ENCODE measurements around the gene IGFBP6. TPM values are rescaled to one million over a fixed set of nuclear protein-coding genes. Genes with fewer than 3 reads are reported as not detected.
A peak's percentile ranks its signal among the peaks of the same experiment; 100 is the strongest.

IGFBP6 gene
- total and polyA plus RNA-seq, 9 of the 15 experiments (the other 6 are each of a cell fraction or from before 2014, with no cell fraction given), result 0.15 to 1.4 (median 0.54) TPM

GRCh38 chr12:53067074-53067992, 30.1 kb upstream of the IGFBP6 start:
- no peak for DNase-seq (ENCODE audit: extremely low read depth in 1 of 4, low spot score in 3 of 4)
- 51% methylated on average over 7 of the region's 7 CpGs for WGBS (ENCODE audit: insufficient coverage, low coverage, missing lambda C conversion rate)
- intact Hi-C loops (cut with micrococcal nuclease), result loop anchor here (2.0 to 10.0 kb wide), 2 partner anchors 91 to 437 kb away; partner anchors contain the start of genes NPFF and TARBP2
- no peak for TF ChIP-seq GABPB2 (CRISPR knock-in tag; conservative IDR thresholded peaks at IDR 0.05)
- TF ChIP-seq PCBP1 (IDR thresholded peaks at IDR 0.05; ENCODE audit: low read depth, low read length, poor library complexity, severe bottlenecking), result no peak
- no peak for TF ChIP-seq ZBTB33 (CRISPR knock-in tag; IDR thresholded peaks at IDR 0.05)
- TF ChIP-seq THRAP3 (IDR thresholded peaks at IDR 0.05; ENCODE audit: borderline replicate concordance), result no peak
- no peak for TF ChIP-seq ZHX1 (conservative IDR thresholded peaks at IDR 0.05; ENCODE audit: low read length)
- TF ChIP-seq ZBTB2 (IDR thresholded peaks at IDR 0.05), result no peak
- TF ChIP-seq CBX1 (IDR thresholded peaks at IDR 0.05; ENCODE audit: low read depth), result no peak
- TF ChIP-seq HLTF (IDR thresholded peaks at IDR 0.05), result no peak
- no peak for TF ChIP-seq CCAR2 (IDR thresholded peaks at IDR 0.05; ENCODE audit: low read depth, low read length)
- no peak for TF ChIP-seq ZBTB17 (CRISPR knock-in tag; IDR thresholded peaks at IDR 0.05)
- no peak for TF ChIP-seq ZNF584 (CRISPR knock-in tag; IDR thresholded peaks at IDR 0.05; ENCODE audit: low read depth)
- TF ChIP-seq OTX1 (CRISPR knock-in tag; IDR thresholded peaks at IDR 0.05), result no peak
- no peak for TF ChIP-seq DACH1 (IDR thresholded peaks at IDR 0.05; ENCODE audit: partially characterized antibody)
- TF ChIP-seq NR3C1 (CRISPR knock-in tag; IDR thresholded peaks at IDR 0.05), result no peak

More at GRCh38 chr12:53067074-53067992, 30.1 kb upstream of the IGFBP6 start:
- no peak overlapping the region for H2AFZ ChIP-seq (ENCODE audit: low read depth, low read length)
- H3K36me3 ChIP-seq (ENCODE audit: control insufficient read depth, insufficient read depth, low read length), result peaks cover 8% of the 10 kb centered on the region; the same call in 2 of the 3 replicates
- H3K9ac ChIP-seq (ENCODE audit: insufficient read depth in 1 of 2, low read depth in 2 of 2, low read length in 2 of 2), result peak overlapping the region in 1 of 2 experiments; percentile 1; a peak in 1 of 4 replicates
- H3K27me3 ChIP-seq (ENCODE audit: control insufficient read depth in 2 of 2, insufficient read depth in 2 of 2, low read length in 2 of 2), result no peaks in the 10 kb centered on the region; a peak in 1 of 5 replicates
- no peak overlapping the region for H3K27ac ChIP-seq (ENCODE audit: extremely low read depth, low read depth, low read length)
- ATAC-seq (no peak), FAIRE-seq (no peak)
- peaks cover 16 to 18% of the 10 kb centered on the region in 2 experiments for H3K4me1 ChIP-seq (replicated peaks in 1 of 2; ENCODE audit: control insufficient read depth in 2 of 2, insufficient read depth in 2 of 2, low read length in 2 of 2)
- no peaks in the 10 kb centered on the region for H3K9me1 ChIP-seq (ENCODE audit: control insufficient read depth, insufficient read depth, low read length)
- ChIA-PET CTCF (ENCODE audit: low intra/inter-chr PET ratio) (interaction anchor here (2.1 kb wide), 1 partner anchor 31 kb away, joined by 49 read pairs; the partner anchor contains the start of gene IGFBP6), POLR2A (interaction anchor here (1.2 to 1.4 kb wide), 2 partner anchors 12 to 121 kb away, joined by 3 to 5 read pairs; partner anchors contain the start of gene SPRYD3)
- H3K79me2 ChIP-seq (ENCODE audit: control insufficient read depth, insufficient read depth, low read length), result no peaks in the 10 kb centered on the region
- H3K9me3 ChIP-seq (replicated peaks; ENCODE audit: control insufficient read depth, insufficient read depth, low read depth, low read length), result no peaks in the 10 kb centered on the region
- H3K4me2 ChIP-seq (ENCODE audit: insufficient read depth, low read length), result no peak overlapping the region
- in situ Hi-C loops (cut with MboI), result loop anchor here (5.0 to 10.0 kb wide), 3 partner anchors 35 to 220 kb away; partner anchors contain the start of genes ITGB7 and SOAT2
- no peaks in the 10 kb centered on the region for H4K20me1 ChIP-seq (replicated peaks; ENCODE audit: control insufficient read depth, insufficient read depth, low read length)
- H3K4me3 ChIP-seq, result no peak overlapping the region
- BruUV-seq (replicated peaks), result no TSS peak
